ENCODE data around the gene KIRREL1. TPM values are rescaled to one million over a fixed set of nuclear protein-coding genes. Genes with fewer than 3 reads are reported as not detected.

KIRREL1 gene
- total RNA-seq, 1 experiment from 2014 or later = 211 TPM

GRCh38 chr1:157961805-157962762, 31.4 kb upstream of the KIRREL1 start:
- Histone ChIP-seq H3K27ac (ENCODE audit: low read depth, low read length, poor library complexity, severe bottlenecking) (no peak overlapping the region), H3K4me1 (ENCODE audit: insufficient read depth, low read length, poor library complexity, severe bottlenecking) (peaks cover 47% of the 10 kb centered on the region), H3K4me3 (ENCODE audit: low read depth, low read length, poor library complexity, severe bottlenecking) (no peak overlapping the region), H3K36me3 (ENCODE audit: insufficient read depth, low read length, poor library complexity, severe bottlenecking) (no peaks in the 10 kb centered on the region), H3K9me3 (ENCODE audit: low read depth, low read length, poor library complexity, severe bottlenecking) (no peaks in the 10 kb centered on the region), H3K27me3 (replicated peaks; ENCODE audit: insufficient read depth, low read depth, low read length, poor library complexity) (no peaks in the 10 kb centered on the region)
- DNase-seq (ENCODE audit: low spot score) = peak; percentile 78
- POLR2A ChIA-PET (ENCODE audit: low non-redundant PET) = interaction anchor here (0.7 kb wide), 1 partner anchor 100 kb away, joined by 3 read pairs; no protein-coding TSS in a partner anchor
- no peak for TF ChIP-seq CTCF (conservative IDR thresholded peaks at IDR 0.05; ENCODE audit: low read depth, low read length)
- no peak for TF ChIP-seq EZH2 (IDR thresholded peaks at IDR 0.05; ENCODE audit: borderline replicate concordance, low read depth, low read length, poor library complexity, severe bottlenecking)
- intact Hi-C loops (cut with micrococcal nuclease; ENCODE audit: unreplicated experiment) = loop anchor here (10.0 kb wide), 3 partner anchors 373 to 1043 kb away; partner anchors contain the start of genes CD1B and IFI16
- CTCF ChIA-PET = interaction anchor here (1.1 to 4.9 kb wide), 2 partner anchors 159 to 534 kb away, joined by 3 to 165 read pairs; no protein-coding TSS in a partner anchor
- BruUV-seq (replicated peaks) = no TSS peak

- TF ChIP-seq CTCF (conservative IDR thresholded peaks at IDR 0.05; ENCODE audit: low read depth, low read length) (peak; percentile 93), EZH2 (IDR thresholded peaks at IDR 0.05; ENCODE audit: borderline replicate concordance, low read depth, low read length, poor library complexity, severe bottlenecking) (no peak)
- Histone ChIP-seq H3K27ac (ENCODE audit: low read depth, low read length, poor library complexity, severe bottlenecking) (peak overlapping the region; percentile 46), H3K36me3 (ENCODE audit: insufficient read depth, low read length, poor library complexity, severe bottlenecking) (no peaks in the 10 kb centered on the region), H3K27me3 (replicated peaks; ENCODE audit: insufficient read depth, low read depth, low read length, poor library complexity) (no peaks in the 10 kb centered on the region), H3K4me1 (ENCODE audit: insufficient read depth, low read length, poor library complexity, severe bottlenecking) (peaks cover 52% of the 10 kb centered on the region), H3K9me3 (ENCODE audit: low read depth, low read length, poor library complexity, severe bottlenecking) (peaks cover 4% of the 10 kb centered on the region), H3K4me3 (ENCODE audit: low read depth, low read length, poor library complexity, severe bottlenecking) (no peak overlapping the region)
- intact Hi-C loops (cut with micrococcal nuclease; ENCODE audit: unreplicated experiment) = loop anchor here (1.0 to 10.0 kb wide), 5 partner anchors 158 to 1041 kb away; partner anchors contain the start of genes CD1B and IFI16
- ChIA-PET CTCF (interaction anchor here (0.7 to 4.9 kb wide), 10 partner anchors 27 to 227 kb away, joined by 3 to 165 read pairs (median 4); no protein-coding TSS in a partner anchor), POLR2A (ENCODE audit: low non-redundant PET) (interaction anchor here (0.7 kb wide), 1 partner anchor 18 kb away, joined by 4 read pairs; no protein-coding TSS in a partner anchor)
- DNase-seq (ENCODE audit: low spot score) = peak; percentile 94
- BruUV-seq (replicated peaks) = no TSS peak
Measured at GRCh38 chr1:157963713-157964112, 29.7 kb upstream of the KIRREL1 start.

GRCh38 chr1:157965584-157965983, 27.9 kb upstream of the KIRREL1 start:
- POLR2A ChIA-PET (ENCODE audit: low non-redundant PET) = no interaction called here
- TF ChIP-seq CTCF (conservative IDR thresholded peaks at IDR 0.05; ENCODE audit: low read depth, low read length) = no peak
- no peak for TF ChIP-seq EZH2 (IDR thresholded peaks at IDR 0.05; ENCODE audit: borderline replicate concordance, low read depth, low read length, poor library complexity, severe bottlenecking)
- intact Hi-C loops (cut with micrococcal nuclease; ENCODE audit: unreplicated experiment) = loop anchor here (5.0 to 10.0 kb wide), 4 partner anchors 222 to 1039 kb away; partner anchors contain the start of genes CD1B and IFI16
- Histone ChIP-seq H3K4me3 (ENCODE audit: low read depth, low read length, poor library complexity, severe bottlenecking) (no peak overlapping the region), H3K27me3 (replicated peaks; ENCODE audit: insufficient read depth, low read depth, low read length, poor library complexity) (no peaks in the 10 kb centered on the region), H3K4me1 (ENCODE audit: insufficient read depth, low read length, poor library complexity, severe bottlenecking) (peaks cover 71% of the 10 kb centered on the region), H3K27ac (ENCODE audit: low read depth, low read length, poor library complexity, severe bottlenecking) (peak overlapping the region; percentile 92), H3K9me3 (ENCODE audit: low read depth, low read length, poor library complexity, severe bottlenecking) (peaks cover 4% of the 10 kb centered on the region), H3K36me3 (ENCODE audit: insufficient read depth, low read length, poor library complexity, severe bottlenecking) (no peaks in the 10 kb centered on the region)
- CTCF ChIA-PET = interaction anchor here (1.0 to 4.9 kb wide), 4 partner anchors 27 to 156 kb away, joined by 3 to 165 read pairs (median 6); no protein-coding TSS in a partner anchor
- peak; percentile 69 for DNase-seq (ENCODE audit: low spot score)
- no TSS peak for BruUV-seq (replicated peaks)
